Epithelial cell of esophagus (primary cell): ENCODE measurements around the gene ZFAND2B.

Experiments
- DNase-seq: peaks from one replicate; pipeline ENCODE4 v3.0.0; 2010; ENCODE audit warnings: low read depth
- H3K4me3 ChIP-seq: 2 replicates; pipeline ENCODE4 v1.5.1; 2011; ENCODE audit warnings: mild to moderate bottlenecking, low read length, control low read depth
- TF ChIP-seq, protein P1 (sequence below): IDR thresholded peaks from 2 replicates; pipeline ENCODE4 v1.5.1; 2011; ENCODE audit warnings: low read depth, mild to moderate bottlenecking, low read length, control low read depth, inconsistent platforms; ENCODE audit not compliant: insufficient read depth; ENCODE audit errors: missing control alignments

Gene ZFAND2B

DNA sequence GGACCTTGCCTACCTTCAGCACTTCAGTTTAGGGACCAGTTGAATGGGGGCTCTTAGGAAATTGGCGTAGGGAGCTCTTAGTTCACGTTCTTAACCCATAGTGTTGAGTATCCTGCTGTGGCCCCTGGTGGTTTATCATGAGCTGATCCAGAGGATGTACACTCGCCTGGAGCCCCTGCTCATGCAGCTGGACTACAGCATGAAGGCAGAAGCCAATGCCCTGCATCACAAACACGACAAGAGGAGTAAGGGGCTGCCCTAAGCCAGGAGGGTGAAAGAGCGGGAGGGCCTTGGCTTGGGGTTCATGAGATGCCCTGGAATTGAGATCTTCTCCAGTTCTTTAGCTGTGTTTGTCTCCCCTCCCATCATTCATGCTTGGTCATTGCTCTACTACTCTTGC is 25.6 kb upstream of the ZFAND2B start:
- no peak overlapping the region for H3K4me3 ChIP-seq
- DNase-seq: no peak
- TF ChIP-seq, protein P1, sequence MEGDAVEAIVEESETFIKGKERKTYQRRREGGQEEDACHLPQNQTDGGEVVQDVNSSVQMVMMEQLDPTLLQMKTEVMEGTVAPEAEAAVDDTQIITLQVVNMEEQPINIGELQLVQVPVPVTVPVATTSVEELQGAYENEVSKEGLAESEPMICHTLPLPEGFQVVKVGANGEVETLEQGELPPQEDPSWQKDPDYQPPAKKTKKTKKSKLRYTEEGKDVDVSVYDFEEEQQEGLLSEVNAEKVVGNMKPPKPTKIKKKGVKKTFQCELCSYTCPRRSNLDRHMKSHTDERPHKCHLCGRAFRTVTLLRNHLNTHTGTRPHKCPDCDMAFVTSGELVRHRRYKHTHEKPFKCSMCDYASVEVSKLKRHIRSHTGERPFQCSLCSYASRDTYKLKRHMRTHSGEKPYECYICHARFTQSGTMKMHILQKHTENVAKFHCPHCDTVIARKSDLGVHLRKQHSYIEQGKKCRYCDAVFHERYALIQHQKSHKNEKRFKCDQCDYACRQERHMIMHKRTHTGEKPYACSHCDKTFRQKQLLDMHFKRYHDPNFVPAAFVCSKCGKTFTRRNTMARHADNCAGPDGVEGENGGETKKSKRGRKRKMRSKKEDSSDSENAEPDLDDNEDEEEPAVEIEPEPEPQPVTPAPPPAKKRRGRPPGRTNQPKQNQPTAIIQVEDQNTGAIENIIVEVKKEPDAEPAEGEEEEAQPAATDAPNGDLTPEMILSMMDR: no peak

DNA sequence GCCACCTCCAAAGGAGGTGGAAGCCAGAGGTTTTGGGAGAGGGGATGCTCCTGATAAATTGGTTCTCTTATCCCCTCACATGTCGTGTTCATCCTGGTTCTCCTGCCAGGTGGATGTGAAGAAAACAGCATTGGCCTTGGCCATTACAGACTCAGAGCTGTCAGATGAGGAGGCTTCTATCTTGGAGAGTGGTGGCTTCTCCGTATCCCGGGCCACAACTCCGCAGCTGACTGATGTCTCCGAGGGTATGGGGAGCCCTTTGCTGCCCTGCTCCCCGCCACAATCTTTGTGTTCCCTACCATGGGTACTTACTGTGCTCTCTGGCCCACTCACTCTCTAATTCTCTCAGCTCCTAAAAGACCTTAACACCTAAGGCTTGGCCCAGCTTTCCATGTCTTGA is 25.1 kb upstream of the ZFAND2B start:
- H3K4me3 ChIP-seq: no peak overlapping the region
- no peak for DNase-seq
- TF ChIP-seq, protein P1: no peak

DNA sequence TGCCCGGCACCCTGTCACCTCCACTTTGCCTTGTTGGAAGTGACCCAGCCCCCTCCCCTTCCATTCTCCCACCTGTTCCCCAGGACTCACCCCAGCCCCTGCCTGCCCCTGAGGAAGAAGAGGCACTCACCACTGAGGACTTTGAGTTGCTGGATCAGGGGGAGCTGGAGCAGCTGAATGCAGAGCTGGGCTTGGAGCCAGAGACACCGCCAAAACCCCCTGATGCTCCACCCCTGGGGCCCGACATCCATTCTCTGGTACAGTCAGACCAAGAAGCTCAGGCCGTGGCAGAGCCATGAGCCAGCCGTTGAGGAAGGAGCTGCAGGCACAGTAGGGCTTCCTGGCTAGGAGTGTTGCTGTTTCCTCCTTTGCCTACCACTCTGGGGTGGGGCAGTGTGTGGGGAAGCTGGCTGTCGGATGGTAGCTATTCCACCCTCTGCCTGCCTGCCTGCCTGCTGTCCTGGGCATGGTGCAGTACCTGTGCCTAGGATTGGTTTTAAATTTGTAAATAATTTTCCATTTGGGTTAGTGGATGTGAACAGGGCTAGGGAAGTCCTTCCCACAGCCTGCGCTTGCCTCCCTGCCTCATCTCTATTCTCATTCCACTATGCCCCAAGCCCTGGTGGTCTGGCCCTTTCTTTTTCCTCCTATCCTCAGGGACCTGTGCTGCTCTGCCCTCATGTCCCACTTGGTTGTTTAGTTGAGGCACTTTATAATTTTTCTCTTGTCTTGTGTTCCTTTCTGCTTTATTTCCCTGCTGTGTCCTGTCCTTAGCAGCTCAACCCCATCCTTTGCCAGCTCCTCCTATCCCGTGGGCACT is 24.0 kb upstream of the ZFAND2B start:
- H3K4me3 ChIP-seq: no peak overlapping the region
- TF ChIP-seq, protein P1: no peak
- no peak for DNase-seq

DNA sequence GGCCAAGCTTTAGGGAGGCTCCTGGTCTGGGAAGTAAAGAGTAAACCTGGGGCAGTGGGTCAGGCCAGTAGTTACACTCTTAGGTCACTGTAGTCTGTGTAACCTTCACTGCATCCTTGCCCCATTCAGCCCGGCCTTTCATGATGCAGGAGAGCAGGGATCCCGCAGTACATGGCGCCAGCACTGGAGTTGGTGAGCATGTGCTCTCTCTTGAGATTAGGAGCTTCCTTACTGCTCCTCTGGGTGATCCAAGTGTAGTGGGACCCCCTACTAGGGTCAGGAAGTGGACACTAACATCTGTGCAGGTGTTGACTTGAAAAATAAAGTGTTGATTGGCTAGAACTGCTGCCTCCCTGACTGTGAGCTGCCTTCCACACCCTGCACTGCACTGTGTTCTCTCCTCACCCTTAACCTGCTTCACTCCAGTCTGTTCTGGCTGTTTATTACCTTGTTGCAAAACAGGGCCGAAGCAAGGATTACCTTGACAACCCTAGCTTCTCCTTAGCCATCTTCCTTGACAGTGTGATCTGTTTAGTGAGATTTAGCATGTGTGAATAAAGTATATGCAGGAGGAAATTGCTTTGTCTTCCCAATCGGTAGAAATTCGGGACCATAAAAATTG is 23.3 kb upstream of the ZFAND2B start:
- TF ChIP-seq, protein P1: no peak
- H3K4me3 ChIP-seq: no peak overlapping the region
- DNase-seq: no peak

DNA sequence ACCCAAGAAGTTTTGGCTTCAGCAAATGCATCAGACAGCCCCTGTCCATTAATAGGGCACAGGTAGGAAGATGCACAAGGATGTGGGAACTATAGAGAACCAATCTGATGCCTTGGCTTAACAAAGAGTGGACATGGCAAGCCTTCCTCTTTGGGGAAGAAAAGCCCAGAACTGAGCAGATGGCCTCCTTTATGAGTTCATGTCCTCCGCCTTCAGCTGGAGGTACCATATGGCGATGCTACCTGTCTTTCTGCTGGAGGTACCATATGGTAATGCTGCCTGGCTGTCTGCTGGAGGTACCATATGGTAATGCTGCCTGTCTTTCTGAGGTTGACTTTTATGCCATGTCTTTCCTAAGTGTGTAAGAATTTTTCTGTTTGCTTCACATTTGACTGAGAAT is 22.5 kb upstream of the ZFAND2B start:
- TF ChIP-seq, protein P1: no peak
- H3K4me3 ChIP-seq: no peak overlapping the region
- no peak for DNase-seq

DNA sequence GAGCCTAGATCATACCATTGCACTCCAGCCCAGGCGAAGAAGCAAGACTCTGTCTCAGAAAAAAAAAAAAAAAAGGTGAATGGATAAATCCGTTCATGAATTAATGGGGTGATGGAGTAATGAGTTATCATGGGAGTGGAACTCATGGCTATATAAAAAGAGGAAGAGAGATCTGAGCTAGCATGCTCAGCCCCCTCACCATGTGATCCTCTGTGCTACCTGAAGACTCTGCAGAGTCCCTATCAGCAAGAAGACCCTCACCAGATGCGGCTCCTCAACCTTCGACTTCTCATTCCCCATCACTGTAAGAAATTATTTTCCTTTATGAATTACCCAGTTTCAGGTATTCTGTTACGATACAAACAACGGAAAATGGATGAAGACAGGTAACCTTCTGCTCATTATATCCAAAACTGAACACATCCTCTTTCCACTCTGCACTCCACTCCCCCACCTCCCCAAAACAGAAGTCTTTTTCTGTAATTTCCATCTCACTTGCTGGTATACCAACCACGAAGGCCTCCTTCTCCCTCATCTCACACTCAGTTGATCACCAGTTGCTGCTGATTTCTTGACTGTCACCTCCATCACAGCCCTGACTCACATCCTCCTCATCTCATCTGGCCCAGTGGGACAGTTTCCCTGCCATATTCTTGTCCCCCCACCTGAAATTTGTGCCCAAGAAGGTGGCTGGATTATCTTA is 19.7 kb upstream of the ZFAND2B start:
- TF ChIP-seq, protein P1: no peak
- no peak overlapping the region for H3K4me3 ChIP-seq
- DNase-seq: no peak

DNA sequence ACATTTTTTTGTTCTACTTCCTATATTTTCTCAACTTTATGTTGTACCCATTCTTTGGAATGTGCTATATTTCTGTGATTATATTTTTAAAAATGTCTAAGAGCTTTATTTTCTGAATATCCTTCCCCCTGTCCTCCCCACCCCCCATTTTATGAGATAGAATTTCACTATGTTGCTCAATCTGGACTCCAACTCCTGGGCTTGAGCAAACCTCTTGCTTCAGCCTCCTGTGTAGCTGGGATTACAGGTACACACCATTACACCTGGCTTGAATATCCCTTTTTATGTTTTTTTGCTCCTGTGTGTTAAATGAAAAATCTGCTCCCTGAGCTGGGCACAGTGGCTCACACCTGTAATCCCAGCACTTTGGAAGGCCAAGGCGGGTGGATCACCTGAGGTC is 9.2 kb upstream of the ZFAND2B start:
- no peak for DNase-seq
- TF ChIP-seq, protein P1: no peak
- H3K4me3 ChIP-seq: no peak overlapping the region
